ENCODE measurements around the gene FAM161A.

The FAM161A gene

GRCh38 chr2:61900281-61900680 is 46.4 kb upstream of the FAM161A start:
- no peaks in the 10 kb centered on the region for H3K4me1 ChIP-seq (ENCODE audit: control insufficient read depth, insufficient read depth, low read length)
- no peak overlapping the region for H3K27ac ChIP-seq (ENCODE audit: extremely low read depth, low read depth, low read length)
- H3K4me3 ChIP-seq (ENCODE audit: low read depth, low read length), result no peak overlapping the region
- no peaks in the 10 kb centered on the region for H3K36me3 ChIP-seq (ENCODE audit: control insufficient read depth in 2 of 2, insufficient read depth in 1 of 2, low read length in 2 of 2)
- no peaks in the 10 kb centered on the region for H3K9me3 ChIP-seq (ENCODE audit: control insufficient read depth, insufficient read depth, low read depth, low read length)
- ChIA-PET POLR2A (no interaction called here), CTCF (interaction anchor here (0.7 kb wide), 1 partner anchor 13 kb away, joined by 3 read pairs; no protein-coding TSS in a partner anchor)
- TF ChIP-seq KLF10 (tag by site-specific recombination; IDR thresholded peaks at IDR 0.05) (no peak), SP2 (tag by site-specific recombination; IDR thresholded peaks at IDR 0.05) (no peak), FEZF1 (tag by site-specific recombination; IDR thresholded peaks at IDR 0.05) (no peak), ZNF629 (tag by site-specific recombination; IDR thresholded peaks at IDR 0.05) (no peak), ZNF112 (tag by site-specific recombination; IDR thresholded peaks at IDR 0.05) (no peak), ZNF518A (tag by site-specific recombination; conservative IDR thresholded peaks at IDR 0.05; ENCODE audit: low read depth) (no peak), ZNF48 (tag by site-specific recombination; IDR thresholded peaks at IDR 0.05) (no peak), ZNF488 (tag by site-specific recombination; IDR thresholded peaks at IDR 0.05) (no peak), GLI2 (tag by site-specific recombination; IDR thresholded peaks at IDR 0.05; ENCODE audit: borderline replicate concordance, low read depth) (no peak), ZNF223 (tag by site-specific recombination; IDR thresholded peaks at IDR 0.05) (no peak), ZNF274 (IDR thresholded peaks at IDR 0.05; ENCODE audit: low read length) (no peak), ZNF274 (tag by site-specific recombination; IDR thresholded peaks at IDR 0.05; ENCODE audit: borderline replicate concordance) (no peak), ZNF311 (tag by site-specific recombination; IDR thresholded peaks at IDR 0.05; ENCODE audit: borderline replicate concordance) (no peak), ZNF157 (tag by site-specific recombination; IDR thresholded peaks at IDR 0.05) (no peak), ZNF777 (tag by site-specific recombination; IDR thresholded peaks at IDR 0.05; ENCODE audit: borderline replicate concordance) (no peak), GLIS1 (tag by site-specific recombination; IDR thresholded peaks at IDR 0.05) (no peak), KLF8 (tag by site-specific recombination; IDR thresholded peaks at IDR 0.05) (no peak), KLF7 (tag by site-specific recombination; IDR thresholded peaks at IDR 0.05; ENCODE audit: borderline replicate concordance) (no peak), GLI4 (tag by site-specific recombination; IDR thresholded peaks at IDR 0.05) (no peak)

GRCh38 chr2:61898810-61899209 is 45.0 kb upstream of the FAM161A start:
- Histone ChIP-seq H3K36me3 (ENCODE audit: control insufficient read depth in 2 of 2, insufficient read depth in 1 of 2, low read length in 2 of 2) (no peaks in the 10 kb centered on the region), H3K27ac (ENCODE audit: extremely low read depth, low read depth, low read length) (no peak overlapping the region), H3K9me3 (ENCODE audit: control insufficient read depth, insufficient read depth, low read depth, low read length) (no peaks in the 10 kb centered on the region), H3K4me3 (ENCODE audit: low read depth, low read length) (no peak overlapping the region), H3K4me1 (ENCODE audit: control insufficient read depth, insufficient read depth, low read length) (no peaks in the 10 kb centered on the region)
- CTCF ChIA-PET, result interaction anchor here (0.5 to 1.1 kb wide), 5 partner anchors 13 to 413 kb away, joined by 3 to 6 read pairs (median 3); no protein-coding TSS in a partner anchor
- POLR2A ChIA-PET, result interaction anchor here (0.6 kb wide), 1 partner anchor 30 kb away, joined by 3 read pairs; no protein-coding TSS in a partner anchor
- TF ChIP-seq SALL2 (tag by site-specific recombination; IDR thresholded peaks at IDR 0.05; ENCODE audit: borderline replicate concordance) (no peak), SCRT1 (tag by site-specific recombination; IDR thresholded peaks at IDR 0.05; ENCODE audit: borderline replicate concordance) (no peak), IKZF3 (tag by site-specific recombination; IDR thresholded peaks at IDR 0.05) (no peak), GLIS2 (tag by site-specific recombination; IDR thresholded peaks at IDR 0.05) (no peak), ZSCAN18 (tag by site-specific recombination; IDR thresholded peaks at IDR 0.05) (no peak), ZNF785 (tag by site-specific recombination; IDR thresholded peaks at IDR 0.05) (no peak), CTCF (tag by site-specific recombination; IDR thresholded peaks at IDR 0.05) (peak; percentile 46; the same call in 1 of the 2 replicates), ZBTB21 (tag by site-specific recombination; IDR thresholded peaks at IDR 0.05) (no peak), ZNF776 (tag by site-specific recombination; IDR thresholded peaks at IDR 0.05; ENCODE audit: borderline replicate concordance) (no peak), ZNF169 (tag by site-specific recombination; IDR thresholded peaks at IDR 0.05) (no peak)

Data from HEK293 (cell line).